Measurements from ENCODE around the gene CYTH4. TPM values are rescaled to one million over a fixed set of nuclear protein-coding genes. Genes with fewer than 3 reads are reported as not detected.
A peak's percentile ranks its signal among the peaks of the same experiment; 100 is the strongest.

CYTH4 gene
- total RNA-seq, 4 donors from 2014 or later, result 4.2 to 21.3 (median 9.3) TPM

DNA sequence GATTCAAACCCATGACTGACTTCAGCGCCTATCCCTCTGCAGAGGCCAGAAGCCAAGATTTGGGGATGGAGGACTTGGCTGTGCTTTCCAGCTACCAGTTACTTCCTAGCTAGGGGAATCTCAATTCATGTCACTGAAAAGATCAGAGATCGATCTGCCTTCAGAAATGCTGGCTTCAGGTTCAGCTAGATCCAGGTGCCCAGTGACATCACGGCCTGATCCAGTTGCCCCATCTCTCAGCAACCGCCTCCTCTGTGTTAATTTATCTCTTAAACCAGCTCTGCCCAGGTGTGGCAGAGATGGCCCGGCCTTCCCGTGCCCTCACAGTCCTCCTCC lies 24.2 kb downstream of the CYTH4 start:
- Histone ChIP-seq H3K4me1 (peaks cover 0 to 23% (median 16%) of the 10 kb centered on the region in 3 donors), H3K4me3 (no peak overlapping the region), H3K27ac (peak overlapping the region in 2 of 4 donors; percentile 60 to 70), H3K36me3 (no peaks in the 10 kb centered on the region), H3K27me3 (peaks cover 58% of the 10 kb centered on the region), H3K9me3 (no peaks in the 10 kb centered on the region)
- no peak for TF ChIP-seq POLR2A (IDR thresholded peaks at IDR 0.05)
- no peak for TF ChIP-seq POLR2AphosphoS5 (IDR thresholded peaks at IDR 0.05)
- TF ChIP-seq EP300 (IDR thresholded peaks at IDR 0.05), result no peak
- TF ChIP-seq CTCF (IDR thresholded peaks at IDR 0.05), result no peak
- WGBS, 2 donors (ENCODE audit: low coverage in 1 of 2), result 86 to 100% methylated on average over 2 to 4 of the region's 6 CpGs
- ATAC-seq, result no peak

DNA sequence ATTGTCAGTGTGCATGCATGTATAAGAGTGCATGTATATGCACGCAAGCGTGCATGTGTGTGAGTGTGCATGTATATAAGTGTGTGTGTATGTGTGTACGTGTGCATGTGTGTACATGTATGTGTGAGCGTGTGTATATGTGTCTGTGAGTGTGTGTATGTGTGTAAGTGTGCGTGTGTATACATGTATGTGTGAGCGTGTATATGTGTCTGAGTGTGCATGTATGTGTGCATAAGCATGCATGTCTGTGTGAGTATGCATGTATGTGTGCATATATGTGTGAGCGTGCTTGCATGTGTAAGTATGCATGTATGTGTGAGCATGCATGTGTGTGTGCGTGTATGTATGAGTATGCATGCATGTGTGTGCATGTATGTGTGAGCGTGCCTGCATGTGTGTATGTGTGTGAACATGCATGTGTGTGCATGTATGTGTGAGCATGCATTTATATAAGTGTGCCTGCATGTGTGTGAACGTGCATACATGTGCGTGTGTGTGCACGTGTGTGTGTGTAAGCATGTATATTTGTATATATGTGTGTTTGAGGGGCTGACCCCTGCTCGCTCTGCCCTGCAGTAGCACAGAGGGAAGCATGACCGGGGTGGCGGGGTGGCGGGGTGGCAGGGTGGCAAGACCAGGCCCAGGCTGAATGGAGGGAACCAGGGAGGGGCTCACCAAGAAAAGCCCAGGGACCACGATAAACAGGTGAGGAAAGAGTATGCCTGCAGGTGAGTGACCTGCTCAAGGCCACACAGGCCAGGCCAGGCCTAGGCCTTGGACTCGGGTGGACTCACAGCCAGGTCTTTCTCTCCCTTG lies 26.3 kb downstream of the CYTH4 start:
- Histone ChIP-seq H3K9me3 (no peaks in the 10 kb centered on the region), H3K27me3 (peaks cover 58% of the 10 kb centered on the region), H3K36me3 (no peaks in the 10 kb centered on the region), H3K27ac (no peak overlapping the region), H3K4me1 (peaks cover 0 to 23% (median 16%) of the 10 kb centered on the region in 3 donors), H3K4me3 (no peak overlapping the region)
- no peak for ATAC-seq
- TF ChIP-seq EP300 (IDR thresholded peaks at IDR 0.05) (no peak), POLR2AphosphoS5 (IDR thresholded peaks at IDR 0.05) (no peak), POLR2A (IDR thresholded peaks at IDR 0.05) (no peak), CTCF (IDR thresholded peaks at IDR 0.05) (no peak)
- WGBS, 2 donors (ENCODE audit: low coverage in 1 of 2), result 80 to 82% methylated on average over 10 to 17 of the region's 18 CpGs

GRCh38 chr22:37309211-37310074 lies 27.1 kb downstream of the CYTH4 start:
- no peaks in the 10 kb centered on the region for H3K36me3 ChIP-seq
- no peak for ATAC-seq
- H3K27me3 ChIP-seq, result peaks cover 55% of the 10 kb centered on the region
- WGBS, 2 donors (ENCODE audit: low coverage in 1 of 2), result 56 to 90% methylated on average over 7 to 8 of the region's 26 CpGs
- H3K9me3 ChIP-seq, result no peaks in the 10 kb centered on the region
- TF ChIP-seq EP300 (IDR thresholded peaks at IDR 0.05) (no peak), CTCF (IDR thresholded peaks at IDR 0.05) (no peak), POLR2A (IDR thresholded peaks at IDR 0.05) (no peak), POLR2AphosphoS5 (IDR thresholded peaks at IDR 0.05) (no peak)
- peaks cover 0 to 23% (median 16%) of the 10 kb centered on the region in 3 donors for H3K4me1 ChIP-seq
- H3K4me3 ChIP-seq, result no peak overlapping the region
- no peak overlapping the region for H3K27ac ChIP-seq

DNA sequence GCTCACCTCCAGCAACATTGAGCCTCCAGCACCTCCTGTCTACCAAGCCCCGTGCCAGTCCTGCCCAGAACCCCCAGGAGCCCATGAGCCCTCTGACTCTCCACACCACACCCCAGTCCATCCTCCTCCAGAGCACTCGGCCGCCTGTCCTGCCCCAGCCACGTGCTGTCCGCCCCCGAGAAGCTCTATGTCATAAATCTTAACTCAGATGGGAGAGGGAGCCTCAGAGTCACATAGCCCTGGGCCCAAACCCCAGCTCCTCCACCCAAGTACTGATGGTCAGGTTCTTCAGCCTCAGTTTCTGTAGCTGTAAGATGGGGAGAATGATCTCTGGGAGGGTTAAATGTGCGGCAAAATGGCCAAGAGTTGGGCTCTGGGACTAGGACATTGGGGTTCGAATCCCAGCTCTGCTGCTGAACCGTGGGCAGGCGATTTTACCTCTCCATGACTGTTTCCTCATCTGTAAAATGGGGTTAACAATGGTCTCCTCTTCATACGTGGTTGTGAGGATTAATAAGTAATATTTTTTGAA lies 27.8 kb downstream of the CYTH4 start:
- Histone ChIP-seq H3K4me3 (no peak overlapping the region), H3K4me1 (peaks cover 0 to 23% (median 16%) of the 10 kb centered on the region in 3 donors), H3K36me3 (no peaks in the 10 kb centered on the region), H3K9me3 (no peaks in the 10 kb centered on the region), H3K27me3 (peaks cover 59% of the 10 kb centered on the region), H3K27ac (no peak overlapping the region)
- no peak for ATAC-seq
- no peak for TF ChIP-seq POLR2AphosphoS5 (IDR thresholded peaks at IDR 0.05)
- TF ChIP-seq EP300 (IDR thresholded peaks at IDR 0.05), result no peak
- TF ChIP-seq POLR2A (IDR thresholded peaks at IDR 0.05), result no peak
- no peak for TF ChIP-seq CTCF (IDR thresholded peaks at IDR 0.05)
- WGBS, 2 donors (ENCODE audit: low coverage in 1 of 2), result 30 to 58% methylated on average over 2 to 5 of the region's 11 CpGs

Measured in gastroesophageal sphincter (tissue), 4 donors.